Mesenchymal stem cell (in vitro differentiated cells and primary cell): ENCODE data around the gene ERBB4.

Experiments
- DNase-seq: peaks from one replicate; pipeline ENCODE4 v3.0.0-alpha.2; 2013
- H2AFZ ChIP-seq: one replicate; pipeline ENCODE4 v1.6.1; 2013; ENCODE audit warnings: low read depth, mild to moderate bottlenecking, control low read depth, inconsistent platforms, low read length, moderate library complexity
- H2AK5ac ChIP-seq: 2 replicates; pipeline ENCODE4 v1.6.1; 2013; ENCODE audit warnings: low read length, moderate library complexity, mild to moderate bottlenecking, inconsistent platforms; ENCODE audit not compliant: severe bottlenecking
- H2BK120ac ChIP-seq: one replicate; pipeline ENCODE4 v1.6.1; 2013; ENCODE audit warnings: low read depth, mild to moderate bottlenecking, inconsistent platforms, low read length, moderate library complexity
- H2BK12ac ChIP-seq, 2 experiments: one replicate each; pipeline ENCODE4 v1.6.1; 2013; ENCODE audit warnings: inconsistent platforms in 2 of 2, low read length in 2 of 2, mild to moderate bottlenecking in 2 of 2, moderate library complexity in 2 of 2, control low read depth in 1 of 2
- H2BK15ac ChIP-seq: one replicate; pipeline ENCODE4 v1.6.1; 2013; ENCODE audit warnings: mild to moderate bottlenecking, low read depth, inconsistent platforms; ENCODE audit not compliant: poor library complexity, severe bottlenecking
- H2BK5ac ChIP-seq: 2 replicates; pipeline ENCODE4 v1.6.1; 2013; ENCODE audit warnings: low read depth, mild to moderate bottlenecking, low read length, control low read depth, inconsistent platforms; ENCODE audit not compliant: poor library complexity, severe bottlenecking
- H3K14ac ChIP-seq, 2 experiments: one replicate each; pipeline ENCODE4 v1.6.1; 2013; ENCODE audit warnings: inconsistent platforms in 2 of 2, low read length in 2 of 2, control low read depth in 1 of 2, mild to moderate bottlenecking in 1 of 2, moderate library complexity in 1 of 2
- H3K18ac ChIP-seq, 2 experiments: one replicate each; pipeline ENCODE4 v1.6.1; 2013; ENCODE audit warnings: inconsistent platforms in 2 of 2, low read length in 2 of 2, control low read depth in 1 of 2, low read depth in 1 of 2, mild to moderate bottlenecking in 1 of 2
- H3K23ac ChIP-seq, 2 experiments: one replicate each; pipeline ENCODE4 v1.6.1; 2013; ENCODE audit warnings: inconsistent platforms in 2 of 2, low read length in 2 of 2, mild to moderate bottlenecking in 2 of 2, moderate library complexity in 2 of 2, control low read depth in 1 of 2
- H3K27ac ChIP-seq: 2 replicates; pipeline ENCODE4 v1.5.1; 2013; ENCODE audit warnings: mild to moderate bottlenecking, moderate library complexity, low read length, control low read depth, inconsistent platforms; ENCODE audit not compliant: poor library complexity, severe bottlenecking
- H3K27me3 ChIP-seq, 2 experiments: 2 replicates each; pipeline versions ENCODE4 v1.6.1 to v1.7.0; 2013; ENCODE audit warnings: low read length in 2 of 2, mild to moderate bottlenecking in 2 of 2, moderate library complexity in 2 of 2, control low read depth in 1 of 2, inconsistent platforms in 1 of 2; ENCODE audit not compliant: control insufficient read depth in 1 of 2, insufficient read depth in 1 of 2
- H3K36me3 ChIP-seq, 2 experiments: 2 replicates each; pipeline versions ENCODE4 v1.6.1 to v1.7.0; 2013; ENCODE audit warnings: low read length in 2 of 2, control low read depth in 1 of 2, inconsistent platforms in 1 of 2, low read depth in 1 of 2, mild to moderate bottlenecking in 1 of 2; ENCODE audit not compliant: insufficient read depth in 2 of 2, control insufficient read depth in 1 of 2
- H3K4ac ChIP-seq, 2 experiments: one replicate each; pipeline ENCODE4 v1.6.1; 2013; ENCODE audit warnings: inconsistent platforms in 2 of 2, low read length in 2 of 2, mild to moderate bottlenecking in 2 of 2, moderate library complexity in 2 of 2, control low read depth in 1 of 2, low read depth in 1 of 2
- H3K4me1 ChIP-seq: 2 replicates; pipeline ENCODE4 v1.6.1; 2013; ENCODE audit warnings: low read depth, low read length, control low read depth; ENCODE audit not compliant: control insufficient read depth, insufficient read depth
- H3K4me2 ChIP-seq: 2 replicates; pipeline ENCODE4 v1.6.1; 2013; ENCODE audit warnings: low read length, mild to moderate bottlenecking, inconsistent platforms; ENCODE audit not compliant: poor library complexity, severe bottlenecking
- H3K4me3 ChIP-seq, 2 experiments: 2 replicates each; pipeline versions ENCODE4 v1.5.1 to v1.7.0; 2013; ENCODE audit warnings: low read length in 2 of 2, mild to moderate bottlenecking in 2 of 2, control low read depth in 1 of 2, low read depth in 1 of 2; ENCODE audit not compliant: insufficient read depth in 1 of 2
- H3K79me1 ChIP-seq: replicated peaks from 2 replicates; pipeline ENCODE4 v1.6.1; 2013; ENCODE audit warnings: mild to moderate bottlenecking, control low read depth, low read length, inconsistent platforms; ENCODE audit not compliant: poor library complexity, severe bottlenecking
- H3K9ac ChIP-seq: 2 replicates; pipeline ENCODE4 v1.7.0; 2013; ENCODE audit warnings: mild to moderate bottlenecking, low read length, moderate library complexity
- H3K9me3 ChIP-seq: 2 replicates; pipeline ENCODE4 v1.7.0; 2013; ENCODE audit warnings: mild to moderate bottlenecking, low read length; ENCODE audit not compliant: control insufficient read depth
- H4K8ac ChIP-seq: one replicate; pipeline ENCODE4 v1.6.1; 2013; ENCODE audit warnings: inconsistent platforms, mild to moderate bottlenecking, low read length, moderate library complexity
- H4K91ac ChIP-seq: one replicate; pipeline ENCODE4 v1.6.1; 2013; ENCODE audit warnings: mild to moderate bottlenecking, low read length, inconsistent platforms
- WGBS: methylation state at CpG from one replicate; pipeline ENCODE4 v1.1.7; 2013; ENCODE audit warnings: mixed read lengths; 5-methylcytosine and 5-hydroxymethylcytosine counted together

Gene ERBB4

GRCh38 chr2:212050871-212051270 is 487.7 kb downstream of the ERBB4 start:
- no peaks in the 10 kb centered on the region for H3K36me3 ChIP-seq
- H4K8ac ChIP-seq = peak overlapping the region; percentile 49
- no peaks in the 10 kb centered on the region for H3K79me1 ChIP-seq
- no peak overlapping the region for H3K18ac ChIP-seq
- H2BK12ac ChIP-seq = peak overlapping the region in 1 of 2 experiments; percentile 54
- no peak overlapping the region for H4K91ac ChIP-seq
- no peaks in the 10 kb centered on the region for H3K4me1 ChIP-seq
- H3K9ac ChIP-seq = no peak overlapping the region
- no peak overlapping the region for H3K4ac ChIP-seq
- peaks cover 12% of the 10 kb centered on the region for H3K9me3 ChIP-seq
- 92% methylated on average over 2 of the region's 2 CpGs for WGBS
- H2BK120ac ChIP-seq = no peak overlapping the region
- no peak overlapping the region for H2BK15ac ChIP-seq
- no peak overlapping the region for H3K23ac ChIP-seq
- no peak overlapping the region for H3K4me2 ChIP-seq
- H3K27ac ChIP-seq = no peak overlapping the region
- no peak overlapping the region for H2BK5ac ChIP-seq
- H2AFZ ChIP-seq = no peak overlapping the region
- no peak for DNase-seq
- no peak overlapping the region for H2AK5ac ChIP-seq
- no peaks in the 10 kb centered on the region for H3K27me3 ChIP-seq
- H3K4me3 ChIP-seq = no peak overlapping the region
- no peak overlapping the region for H3K14ac ChIP-seq

- Histone ChIP-seq H4K8ac (no peak overlapping the region), H3K23ac (no peak overlapping the region), H2BK5ac (no peak overlapping the region), H3K9ac (no peak overlapping the region), H3K18ac (no peak overlapping the region), H2AK5ac (no peak overlapping the region), H3K4me1 (no peaks in the 10 kb centered on the region), H3K27me3 (no peaks in the 10 kb centered on the region), H3K4me3 (no peak overlapping the region), H2BK15ac (no peak overlapping the region), H4K91ac (no peak overlapping the region), H3K27ac (no peak overlapping the region), H3K79me1 (no peaks in the 10 kb centered on the region), H2BK120ac (no peak overlapping the region), H3K9me3 (no peaks in the 10 kb centered on the region), H3K36me3 (no peaks in the 10 kb centered on the region), H2AFZ (no peak overlapping the region), H2BK12ac (no peak overlapping the region), H3K4ac (no peak overlapping the region), H3K14ac (no peak overlapping the region), H3K4me2 (no peak overlapping the region)
- DNase-seq = no peak
- no CpG with 5 or more reads among the region's 2 CpGs for WGBS
Measured at GRCh38 chr2:212042562-212042961, 496.0 kb downstream of the ERBB4 start.

- Histone ChIP-seq H3K27ac (no peak overlapping the region), H2BK5ac (no peak overlapping the region), H4K8ac (no peak overlapping the region), H2AFZ (no peak overlapping the region), H3K9ac (no peak overlapping the region), H2BK12ac (no peak overlapping the region), H3K4me3 (no peak overlapping the region), H3K23ac (no peak overlapping the region), H3K79me1 (no peaks in the 10 kb centered on the region), H2AK5ac (no peak overlapping the region), H3K4me2 (no peak overlapping the region), H2BK120ac (no peak overlapping the region), H4K91ac (no peak overlapping the region), H3K27me3 (no peaks in the 10 kb centered on the region), H3K4ac (no peak overlapping the region), H3K36me3 (no peaks in the 10 kb centered on the region), H3K4me1 (no peaks in the 10 kb centered on the region), H2BK15ac (no peak overlapping the region), H3K14ac (no peak overlapping the region), H3K9me3 (no peaks in the 10 kb centered on the region), H3K18ac (peak overlapping the region in 1 of 2 experiments; percentile 54)
- no peak for DNase-seq
Measured at GRCh38 chr2:212037062-212037461, 501.5 kb downstream of the ERBB4 start.

DNA sequence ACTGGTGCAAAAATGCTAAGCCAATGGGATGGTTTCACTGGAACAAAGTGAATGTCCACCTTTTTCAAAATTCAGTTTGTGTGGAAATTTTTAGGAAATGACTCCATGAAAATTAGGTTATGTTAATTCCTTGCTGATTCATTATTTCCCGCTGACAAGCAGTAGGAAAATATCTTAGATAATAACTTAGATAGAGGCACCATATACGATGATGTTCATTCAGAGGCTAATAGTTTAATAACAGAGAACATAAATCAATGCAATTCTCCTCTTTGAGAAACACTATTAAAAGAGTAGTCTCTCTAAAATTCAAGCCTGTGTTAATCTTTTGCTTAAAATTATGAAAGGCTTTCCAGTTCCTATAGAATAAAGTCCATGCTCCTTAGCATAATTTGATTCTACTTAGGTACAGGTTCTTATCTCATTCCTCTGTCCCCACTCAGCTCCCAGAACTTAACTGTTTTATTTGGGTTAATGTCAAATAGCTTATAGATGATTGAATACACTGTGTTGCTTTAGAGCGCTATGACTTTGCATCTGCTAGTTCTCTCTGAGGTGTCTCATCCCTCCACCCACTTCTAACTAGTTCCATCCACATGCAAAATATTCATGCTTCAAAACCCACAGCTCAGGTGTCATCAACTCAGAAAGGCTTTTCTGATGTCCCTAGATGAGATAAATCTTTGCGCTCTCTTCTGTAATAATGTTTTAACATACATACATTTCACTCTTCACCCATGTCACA is 503.6 kb downstream of the ERBB4 start:
- no peak for DNase-seq
- Histone ChIP-seq H3K36me3 (no peaks in the 10 kb centered on the region), H3K4ac (no peak overlapping the region), H3K79me1 (no peaks in the 10 kb centered on the region), H2BK12ac (no peak overlapping the region), H4K91ac (no peak overlapping the region), H2BK5ac (no peak overlapping the region), H3K27ac (no peak overlapping the region), H3K14ac (no peak overlapping the region), H3K23ac (no peak overlapping the region), H3K4me3 (no peak overlapping the region), H4K8ac (no peak overlapping the region), H2AK5ac (no peak overlapping the region), H3K27me3 (no peaks in the 10 kb centered on the region), H3K18ac (no peak overlapping the region), H2BK15ac (no peak overlapping the region), H3K9me3 (no peaks in the 10 kb centered on the region), H3K4me1 (no peaks in the 10 kb centered on the region), H2BK120ac (no peak overlapping the region), H3K9ac (no peak overlapping the region), H3K4me2 (no peak overlapping the region), H2AFZ (no peak overlapping the region)
- 81% methylated on average over 1 of the region's 4 CpGs for WGBS
